Spleen (tissue), 7 donors: Measurements from ENCODE around the gene GPD2.

Experiments used
- POLR2A ChIP-seq, 3 donors: fragments of 450-650 bp; IDR thresholded peaks; one replicate each; pipeline ENCODE4 v1.5.1; 2017; ENCODE audit warnings: antibody characterized with exemption in 3 of 3, mild to moderate bottlenecking in 1 of 3
- TF ChIP-seq, protein P1 (sequence below), 11 experiments: fragments of 200-600 bp in 7 of 11; fragments of 450-650 bp in 4 of 11; sonication (generic) in 4 of 11; IDR thresholded peaks in 8 of 11; conservative IDR thresholded peaks in 3 of 11; 1 replicate in 7 of 11; 2 replicates in 4 of 11; pipeline versions ENCODE4 v1.4.0 to v1.8.0; 2016 to 2021; ENCODE audit warnings: antibody characterized with exemption in 11 of 11, inconsistent platforms in 4 of 11, mild to moderate bottlenecking in 1 of 11
- donor health status: DM: no; HTN: no; CAD: no; lungs with moderate emphysema.
- donor health status: DM: no; HTN: no; CAD: no.
- donor health status: DM: no; HTN: no; CAD: no.

DNA sequence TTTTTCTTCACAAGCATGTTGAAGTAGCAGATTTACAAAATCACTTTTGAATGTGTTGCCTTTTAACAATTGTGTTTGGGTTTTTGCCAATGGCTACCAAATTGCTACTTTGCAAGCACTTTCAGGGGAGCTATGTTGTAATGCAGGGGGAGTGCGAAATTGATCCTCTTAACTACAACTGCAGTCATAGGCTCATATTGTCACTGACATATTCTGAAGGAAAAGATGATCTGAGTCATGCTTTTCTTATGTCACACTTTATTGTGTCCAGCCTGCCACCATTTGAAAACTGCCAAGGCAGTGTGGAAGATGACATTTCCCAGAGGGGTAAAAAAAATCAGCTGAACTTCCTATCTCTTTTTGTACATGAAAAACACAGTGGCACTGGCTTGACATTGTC, 74.9 kb downstream of the GPD2 start:
- TF ChIP-seq, protein P1, sequence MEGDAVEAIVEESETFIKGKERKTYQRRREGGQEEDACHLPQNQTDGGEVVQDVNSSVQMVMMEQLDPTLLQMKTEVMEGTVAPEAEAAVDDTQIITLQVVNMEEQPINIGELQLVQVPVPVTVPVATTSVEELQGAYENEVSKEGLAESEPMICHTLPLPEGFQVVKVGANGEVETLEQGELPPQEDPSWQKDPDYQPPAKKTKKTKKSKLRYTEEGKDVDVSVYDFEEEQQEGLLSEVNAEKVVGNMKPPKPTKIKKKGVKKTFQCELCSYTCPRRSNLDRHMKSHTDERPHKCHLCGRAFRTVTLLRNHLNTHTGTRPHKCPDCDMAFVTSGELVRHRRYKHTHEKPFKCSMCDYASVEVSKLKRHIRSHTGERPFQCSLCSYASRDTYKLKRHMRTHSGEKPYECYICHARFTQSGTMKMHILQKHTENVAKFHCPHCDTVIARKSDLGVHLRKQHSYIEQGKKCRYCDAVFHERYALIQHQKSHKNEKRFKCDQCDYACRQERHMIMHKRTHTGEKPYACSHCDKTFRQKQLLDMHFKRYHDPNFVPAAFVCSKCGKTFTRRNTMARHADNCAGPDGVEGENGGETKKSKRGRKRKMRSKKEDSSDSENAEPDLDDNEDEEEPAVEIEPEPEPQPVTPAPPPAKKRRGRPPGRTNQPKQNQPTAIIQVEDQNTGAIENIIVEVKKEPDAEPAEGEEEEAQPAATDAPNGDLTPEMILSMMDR (IDR thresholded peaks at IDR 0.05 in 8 of 11, conservative IDR thresholded peaks at IDR 0.05 in 3 of 11) = no peak
- no peak for TF ChIP-seq POLR2A (IDR thresholded peaks at IDR 0.05)
